B cell (primary cell): ENCODE results near the gene HIPK3.

ENCODE experiments used
- CTCF ChIP-seq: fragments of 200-600 bp; IDR thresholded peaks from one replicate; pipeline ENCODE4 v1.8.0; 2022; ENCODE audit warnings: antibody characterized with exemption, mild to moderate bottlenecking
- EZH2 ChIP-seq: IDR thresholded peaks from 2 replicates; pipeline ENCODE4 v1.6.1; 2012; ENCODE audit warnings: borderline replicate concordance, low read depth, mild to moderate bottlenecking, moderate library complexity, low read length; ENCODE audit not compliant: insufficient read depth, poor library complexity, severe bottlenecking

- TF ChIP-seq CTCF (no peak), EZH2 (no peak)
Observed at GRCh38 chr11:33321422-33321821, 64.2 kb downstream of the HIPK3 start.
